KMS-11 (cell line): ENCODE data around the gene SPINK6.

Experiments
- H2AFZ ChIP-seq: fragments of 200-600 bp; sonication (generic); 2 replicates; pipeline ENCODE4 v1.6.1; 2016; ENCODE audit warnings: antibody characterized with exemption, mixed run types, low read depth
- H3K27ac ChIP-seq: fragments of 200-600 bp; sonication (generic); 2 replicates; pipeline ENCODE4 v1.6.1; 2016; ENCODE audit warnings: mild to moderate bottlenecking, mixed run types
- H3K27me3 ChIP-seq: fragments of 200-600 bp; sonication (generic); 2 replicates; pipeline ENCODE4 v1.6.1; 2017; ENCODE audit warnings: mild to moderate bottlenecking, low read depth, mixed run types, moderate library complexity; ENCODE audit not compliant: insufficient read depth
- H3K36me3 ChIP-seq: fragments of 200-600 bp; sonication (generic); 2 replicates; pipeline ENCODE4 v1.6.1; 2017; ENCODE audit warnings: mild to moderate bottlenecking, mixed run types; ENCODE audit not compliant: insufficient read depth
- H3K4me1 ChIP-seq: fragments of 200-600 bp; sonication (generic); 2 replicates; pipeline ENCODE4 v1.6.1; 2016; ENCODE audit warnings: mild to moderate bottlenecking, low read depth, mixed run types; ENCODE audit not compliant: poor library complexity, severe bottlenecking
- H3K4me2 ChIP-seq: fragments of 200-600 bp; sonication (generic); 2 replicates; pipeline ENCODE4 v1.7.0; 2016; ENCODE audit warnings: mild to moderate bottlenecking, mixed run types
- H3K4me3 ChIP-seq: fragments of 200-600 bp; sonication (generic); IDR thresholded peaks from 2 replicates; pipeline ENCODE4 v1.6.1; 2017; ENCODE audit warnings: low read depth, low read length, mixed read lengths; ENCODE audit not compliant: insufficient read depth
- H3K79me2 ChIP-seq: fragments of 200-600 bp; sonication (generic); 2 replicates; pipeline ENCODE4 v1.6.1; 2016; ENCODE audit warnings: low read depth, mixed run types; ENCODE audit not compliant: insufficient read depth
- H3K9ac ChIP-seq: fragments of 200-600 bp; sonication (generic); 2 replicates; pipeline ENCODE4 v1.6.1; 2016; ENCODE audit warnings: mild to moderate bottlenecking, mixed run types
- H4K20me1 ChIP-seq: fragments of 200-600 bp; sonication (generic); 2 replicates; pipeline ENCODE4 v1.6.1; 2016; ENCODE audit warnings: mild to moderate bottlenecking, mixed run types; ENCODE audit not compliant: insufficient read depth
- CTCF ChIP-seq: fragments of 200-600 bp; sonication (generic); conservative IDR thresholded peaks from 2 replicates; pipeline ENCODE4 v1.6.1; 2017; ENCODE audit warnings: low read depth, mild to moderate bottlenecking, antibody characterized with exemption, low read length, moderate library complexity, mixed read lengths

The SPINK6 gene

GRCh38 chr5:148193202-148193601 lies 9.6 kb upstream of the SPINK6 start:
- no peak overlapping the region for H3K4me2 ChIP-seq
- H3K36me3 ChIP-seq: no peaks in the 10 kb centered on the region
- H3K4me3 ChIP-seq: no peak overlapping the region
- no peaks in the 10 kb centered on the region for H3K4me1 ChIP-seq
- no peaks in the 10 kb centered on the region for H3K79me2 ChIP-seq
- H2AFZ ChIP-seq: no peak overlapping the region
- TF ChIP-seq CTCF: no peak
- no peaks in the 10 kb centered on the region for H3K27me3 ChIP-seq
- no peaks in the 10 kb centered on the region for H4K20me1 ChIP-seq
- no peak overlapping the region for H3K27ac ChIP-seq
- H3K9ac ChIP-seq: no peak overlapping the region

GRCh38 chr5:148201151-148201550 lies 1.7 kb upstream of the SPINK6 start:
- Histone ChIP-seq H3K4me1 (no peaks in the 10 kb centered on the region), H3K79me2 (no peaks in the 10 kb centered on the region), H3K4me3 (no peak overlapping the region), H3K27me3 (no peaks in the 10 kb centered on the region), H3K9ac (no peak overlapping the region), H2AFZ (no peak overlapping the region), H3K27ac (no peak overlapping the region), H3K4me2 (no peak overlapping the region), H4K20me1 (no peaks in the 10 kb centered on the region), H3K36me3 (no peaks in the 10 kb centered on the region)
- TF ChIP-seq CTCF: no peak

- Histone ChIP-seq H2AFZ (no peak overlapping the region), H3K27me3 (no peaks in the 10 kb centered on the region), H3K4me2 (no peak overlapping the region), H3K27ac (no peak overlapping the region), H3K9ac (no peak overlapping the region), H3K79me2 (no peaks in the 10 kb centered on the region), H3K4me3 (no peak overlapping the region), H3K36me3 (no peaks in the 10 kb centered on the region), H3K4me1 (no peaks in the 10 kb centered on the region), H4K20me1 (no peaks in the 10 kb centered on the region)
- TF ChIP-seq CTCF: no peak
These were observed 2.4 kb downstream of the SPINK6 start for GRCh38 chr5:148205044-148205806.

- H3K9ac ChIP-seq: no peak overlapping the region
- no peak overlapping the region for H3K27ac ChIP-seq
- H3K4me2 ChIP-seq: no peak overlapping the region
- TF ChIP-seq CTCF: no peak
- H3K4me1 ChIP-seq: no peaks in the 10 kb centered on the region
- H2AFZ ChIP-seq: no peak overlapping the region
- no peaks in the 10 kb centered on the region for H3K27me3 ChIP-seq
- no peaks in the 10 kb centered on the region for H3K79me2 ChIP-seq
- H4K20me1 ChIP-seq: no peaks in the 10 kb centered on the region
- H3K4me3 ChIP-seq: no peak overlapping the region
- H3K36me3 ChIP-seq: no peaks in the 10 kb centered on the region
These were observed 3.0 kb downstream of the SPINK6 start for GRCh38 chr5:148205865-148206264.
